Caco-2 (cell line): ENCODE results near the gene MGAT3. TPM values are rescaled to one million over a fixed set of nuclear protein-coding genes. Genes with fewer than 3 reads are reported as not detected.

Source experiments
- Bru-seq: library from RNA; stranded (reverse); fragments of 400-500 nt; gene quantifications from one replicate; lab custom pipeline; 2021; lab: Mats Ljungman, UMichigan
- BruChase-seq, 2 experiments: library from RNA; stranded (reverse); fragments of 400-500 nt; gene quantifications; one replicate each; lab custom pipeline; 2021; lab: Mats Ljungman, UMichigan
- BruUV-seq: library from RNA; stranded (reverse); fragments of 400-500 nt; replicated peaks from 2 replicates; lab custom pipeline; 2021; lab: Mats Ljungman, UMichigan
- CTCF ChIA-PET: fragments of 300-600 bp; sonication (Branson Sonifier 250); formaldehyde crosslinking; loops from one replicate; lab custom pipeline; 2022; ENCODE audit warnings: antibody characterized with exemption; lab: Charles Lee
- POLR2A ChIA-PET: fragments of 300-600 bp; sonication (Branson Sonifier 250); formaldehyde crosslinking; loops from one replicate; lab custom pipeline; 2022; ENCODE audit warnings: antibody characterized with exemption; lab: Charles Lee
- DNase-seq, 2 experiments: peaks; one replicate each; pipeline versions ENCODE4 v3.0.0 to v3.0.0-alpha.2; 2020 to 2022
- H3K27me3 ChIP-seq: replicated peaks from 2 replicates; pipeline ENCODE4 v1.6.0; 2011; ENCODE audit warnings: low read length; ENCODE audit not compliant: control insufficient read depth, insufficient read depth
- H3K36me3 ChIP-seq: 2 replicates; pipeline ENCODE4 v1.5.1; 2011; ENCODE audit warnings: low read length; ENCODE audit not compliant: control insufficient read depth, insufficient read depth
- H3K4me1 ChIP-seq: fragments of 250-450 bp; sonication (Bioruptor Pico); 2 replicates; pipeline ENCODE4 v1.5.1; 2020; ENCODE audit warnings: mild to moderate bottlenecking
- H3K4me3 ChIP-seq: 2 replicates; pipeline ENCODE4 v1.5.1; 2011; ENCODE audit warnings: low read depth, mild to moderate bottlenecking, control low read depth, low read length
- H3K9me3 ChIP-seq: fragments of 250-450 bp; sonication (Bioruptor Pico); 2 replicates; pipeline ENCODE4 v1.5.1; 2020; ENCODE audit warnings: mild to moderate bottlenecking, moderate library complexity
- H3K27ac Mint-ChIP-seq: one replicate; pipeline ENCODE4 v1.8.0; 2022; ENCODE audit warnings: mixed read lengths; ENCODE audit not compliant: unreplicated experiment
- H3K27me3 Mint-ChIP-seq: one replicate; pipeline ENCODE4 v1.8.0; 2022; ENCODE audit warnings: mixed read lengths; ENCODE audit not compliant: insufficient read depth, unreplicated experiment
- H3K36me3 Mint-ChIP-seq: one replicate; pipeline ENCODE4 v1.8.0; 2022; ENCODE audit warnings: mild to moderate bottlenecking, mixed read lengths; ENCODE audit not compliant: insufficient read depth, unreplicated experiment
- H3K4me1 Mint-ChIP-seq: one replicate; pipeline ENCODE4 v1.8.0; 2022; ENCODE audit warnings: low read depth, mixed read lengths; ENCODE audit not compliant: unreplicated experiment
- H3K4me3 Mint-ChIP-seq: one replicate; pipeline ENCODE4 v1.8.0; 2022; ENCODE audit warnings: mild to moderate bottlenecking, moderate library complexity, mixed read lengths; ENCODE audit not compliant: unreplicated experiment
- H3K9me3 Mint-ChIP-seq: one replicate; pipeline ENCODE4 v1.8.0; 2022; ENCODE audit warnings: mixed read lengths; ENCODE audit not compliant: unreplicated experiment
- intact Hi-C: fragments of 100-400 bp; cut with micrococcal nuclease; formaldehyde crosslinking; loops from one replicate; pipeline ENCODE4 v1.10.0; 2022; ENCODE audit not compliant: unreplicated experiment
- long read RNA-seq: library from polyadenylated mRNA; stranded (forward); transcript quantifications from one replicate; pipeline ENCODE4 v2.0.0, GENCODE V29; 2022
- total RNA-seq: library from RNA; stranded (reverse); gene quantifications from 2 replicates; pipeline ENCODE4 v1.2.3, GENCODE V29; 2022
- TF ChIP-seq, protein P1 (sequence below), 2 experiments: fragments of 200-600 bp in 1 of 2; IDR thresholded peaks; 1 replicate in 1 of 2; 2 replicates in 1 of 2; pipeline versions ENCODE4 v1.5.1 to v1.8.0; 2011 to 2022; ENCODE audit warnings: antibody characterized with exemption in 1 of 2, control low read depth in 1 of 2, inconsistent platforms in 1 of 2, low read depth in 1 of 2, low read length in 1 of 2, mild to moderate bottlenecking in 1 of 2, moderate library complexity in 1 of 2; ENCODE audit not compliant: insufficient read depth in 1 of 2, severe bottlenecking in 1 of 2, unreplicated experiment in 1 of 2

MGAT3 gene
- total RNA-seq = 15.5 and 16.6 TPM in 2 replicates
- Bru-seq, nascent RNA = percentile 47 among the genes with signal in this experiment
- percentile 49 among the genes with signal in this experiment for BruChase-seq, experiment 1, labeled RNA remaining after a 2-hour chase
- percentile 47 among the genes with signal in this experiment for BruChase-seq, experiment 2, labeled RNA remaining after a 6-hour chase
- long read RNA-seq, partial matches to known transcripts = 0 of 6 reads
- long read RNA-seq, other reads (novel, unspliced or antisense) = 5 of 6 reads

DNA sequence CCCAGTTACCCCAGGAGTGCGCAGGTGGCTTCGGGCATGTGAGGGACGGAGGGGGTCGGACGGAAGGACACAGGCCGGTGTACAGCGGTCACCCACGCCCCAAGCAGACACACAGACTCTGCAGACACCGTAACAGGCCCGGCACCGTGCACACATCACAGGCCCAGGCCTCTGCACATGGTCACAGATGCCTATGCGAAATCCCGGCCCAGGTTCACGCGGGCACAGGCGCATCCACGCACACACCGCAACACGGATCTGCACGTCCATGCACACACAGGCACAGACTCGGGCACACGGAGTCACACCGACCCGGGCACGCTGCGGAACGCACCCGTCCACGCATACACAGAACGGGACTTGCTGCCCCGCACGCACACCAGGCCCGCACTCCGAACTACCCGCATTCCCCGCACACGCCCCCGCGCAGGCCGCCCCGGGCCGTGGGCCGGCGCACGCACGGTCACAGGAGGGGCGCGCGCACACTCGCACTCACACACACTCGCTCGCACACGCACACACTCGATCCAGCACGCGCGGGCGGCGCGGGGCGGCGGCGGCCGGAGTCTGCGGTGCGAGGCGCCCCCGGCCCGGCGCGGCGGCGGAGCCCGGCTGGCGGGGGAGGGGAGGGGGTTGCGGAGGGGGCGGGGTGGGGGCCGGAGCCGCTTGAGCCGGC is at the start of gene MGAT3:
Gene MGAT3, plus strand, starts transcription at position 491 of the 676 bp plus-strand sequence. CDS start 30,336 bp downstream, outside the sequence.
- DNase-seq = no peak
- Histone ChIP-seq H3K4me1 (peaks cover 11% of the 10 kb centered on the region; the same call in 1 of the 2 replicates), H3K9me3 (no peaks in the 10 kb centered on the region), H3K27me3 (no peaks in the 10 kb centered on the region), H3K4me3 (no peak within 1 kb of the TSS), H3K36me3 (no peaks in the 10 kb centered on the region)
- ChIA-PET POLR2A (no interaction called here), CTCF (no interaction called here)
- no peaks in the 10 kb centered on the region for H3K36me3 Mint-ChIP-seq
- H3K4me1 Mint-ChIP-seq = peaks cover 21% of the 10 kb centered on the region
- BruUV-seq = no TSS peak
- H3K4me3 Mint-ChIP-seq = no peak within 1 kb of the TSS
- intact Hi-C loops = no loop called here
- H3K27ac Mint-ChIP-seq = no peak within 1 kb of the TSS
- TF ChIP-seq, protein P1, sequence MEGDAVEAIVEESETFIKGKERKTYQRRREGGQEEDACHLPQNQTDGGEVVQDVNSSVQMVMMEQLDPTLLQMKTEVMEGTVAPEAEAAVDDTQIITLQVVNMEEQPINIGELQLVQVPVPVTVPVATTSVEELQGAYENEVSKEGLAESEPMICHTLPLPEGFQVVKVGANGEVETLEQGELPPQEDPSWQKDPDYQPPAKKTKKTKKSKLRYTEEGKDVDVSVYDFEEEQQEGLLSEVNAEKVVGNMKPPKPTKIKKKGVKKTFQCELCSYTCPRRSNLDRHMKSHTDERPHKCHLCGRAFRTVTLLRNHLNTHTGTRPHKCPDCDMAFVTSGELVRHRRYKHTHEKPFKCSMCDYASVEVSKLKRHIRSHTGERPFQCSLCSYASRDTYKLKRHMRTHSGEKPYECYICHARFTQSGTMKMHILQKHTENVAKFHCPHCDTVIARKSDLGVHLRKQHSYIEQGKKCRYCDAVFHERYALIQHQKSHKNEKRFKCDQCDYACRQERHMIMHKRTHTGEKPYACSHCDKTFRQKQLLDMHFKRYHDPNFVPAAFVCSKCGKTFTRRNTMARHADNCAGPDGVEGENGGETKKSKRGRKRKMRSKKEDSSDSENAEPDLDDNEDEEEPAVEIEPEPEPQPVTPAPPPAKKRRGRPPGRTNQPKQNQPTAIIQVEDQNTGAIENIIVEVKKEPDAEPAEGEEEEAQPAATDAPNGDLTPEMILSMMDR (IDR thresholded peaks at IDR 0.05; ENCODE audit: insufficient read depth in 1 of 2, low read depth in 1 of 2, low read length in 1 of 2, severe bottlenecking in 1 of 2, unreplicated experiment in 1 of 2) = no peak
- no peaks in the 10 kb centered on the region for H3K9me3 Mint-ChIP-seq
- no peaks in the 10 kb centered on the region for H3K27me3 Mint-ChIP-seq

DNA sequence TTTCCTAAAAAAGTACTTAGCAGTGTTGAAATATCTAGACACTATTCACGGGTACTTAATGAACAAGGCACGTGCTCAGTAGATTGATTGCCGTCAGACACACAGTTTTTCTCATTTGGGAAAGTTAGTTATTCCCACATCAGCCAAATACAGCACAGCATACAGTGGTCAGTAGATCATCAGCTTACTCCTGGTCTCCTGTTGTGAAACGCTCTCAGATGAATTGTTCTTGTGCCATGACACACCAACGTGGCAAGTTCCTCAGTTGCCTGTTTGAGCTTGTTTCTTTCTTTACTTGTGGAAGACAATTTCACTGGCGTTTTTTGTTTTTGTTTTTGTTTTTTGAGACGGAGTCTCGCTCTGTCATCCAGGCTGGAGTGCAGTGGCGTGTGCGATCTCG is 48.6 kb upstream of the MGAT3 start:
- Histone ChIP-seq H3K27me3 (no peaks in the 10 kb centered on the region), H3K9me3 (no peaks in the 10 kb centered on the region), H3K4me3 (no peak overlapping the region), H3K4me1 (no peaks in the 10 kb centered on the region), H3K36me3 (no peaks in the 10 kb centered on the region)
- BruUV-seq = no TSS peak
- Mint-ChIP-seq H3K4me3 (no peak overlapping the region), H3K4me1 (no peaks in the 10 kb centered on the region), H3K36me3 (peaks cover 6% of the 10 kb centered on the region), H3K27me3 (no peaks in the 10 kb centered on the region), H3K9me3 (no peaks in the 10 kb centered on the region), H3K27ac (no peak overlapping the region)
- TF ChIP-seq, protein P1 (IDR thresholded peaks at IDR 0.05; ENCODE audit: insufficient read depth in 1 of 2, low read depth in 1 of 2, low read length in 1 of 2, severe bottlenecking in 1 of 2, unreplicated experiment in 1 of 2) = no peak
- POLR2A ChIA-PET = no interaction called here
- no peak for DNase-seq
- intact Hi-C loops = no loop called here
- CTCF ChIA-PET = no interaction called here

GRCh38 chr22:39408807-39409206 is 48.0 kb upstream of the MGAT3 start:
- Histone ChIP-seq H3K4me1 (no peaks in the 10 kb centered on the region), H3K4me3 (no peak overlapping the region), H3K9me3 (no peaks in the 10 kb centered on the region), H3K36me3 (no peaks in the 10 kb centered on the region), H3K27me3 (no peaks in the 10 kb centered on the region)
- Mint-ChIP-seq H3K4me1 (no peaks in the 10 kb centered on the region), H3K4me3 (no peak overlapping the region), H3K9me3 (no peaks in the 10 kb centered on the region), H3K27me3 (no peaks in the 10 kb centered on the region), H3K27ac (no peak overlapping the region), H3K36me3 (peaks cover 4% of the 10 kb centered on the region)
- no peak for DNase-seq
- BruUV-seq = no TSS peak
- intact Hi-C loops = no loop called here
- POLR2A ChIA-PET = no interaction called here
- CTCF ChIA-PET = no interaction called here
- TF ChIP-seq, protein P1 (IDR thresholded peaks at IDR 0.05; ENCODE audit: insufficient read depth in 1 of 2, low read depth in 1 of 2, low read length in 1 of 2, severe bottlenecking in 1 of 2, unreplicated experiment in 1 of 2) = no peak
